GM18867 (cell line): Measurements from ENCODE around the gene CNR2.
A peak's percentile ranks its signal among the peaks of the same experiment; 100 is the strongest.
"Not testable (repeated sequence)": the region's sequence is repeated elsewhere in the genome, so short reads cannot be mapped to it uniquely, and the experiment has no call there.

Source experiments
- ATAC-seq: cut with Tn5 transposase; IDR thresholded peaks from one replicate; pipeline ENCODE4 v1.9.1; 2021; ENCODE audit warnings: mild to moderate bottlenecking, moderate library complexity; ENCODE audit not compliant: unreplicated experiment

CNR2 gene

GRCh38 chr1:23913212-23913880 lies at the start of gene CNR2:
TSS of gene CNR2 (minus strand) at chr1:23913362. CDS start at chr1:23875617, 37,745 bp downstream.
- no peak for ATAC-seq

GRCh38 chr1:23960291-23961020 lies 47.3 kb upstream of the CNR2 start:
- ATAC-seq, result no peak

GRCh38 chr1:23959461-23960290 lies 46.5 kb upstream of the CNR2 start, which contains the start of gene PNRC2:
TSS of gene PNRC2 (plus strand) at chr1:23959828. CDS start at chr1:23961458, 1,630 bp downstream.
- ATAC-seq, result peak; percentile 80

- peak; percentile 68 for ATAC-seq
Observed at GRCh38 chr1:23958810-23959460, 45.8 kb upstream of the CNR2 start.

GRCh38 chr1:23958040-23958809 lies 45.1 kb upstream of the CNR2 start:
- ATAC-seq, result not testable (repeated sequence)

- no peak for ATAC-seq
Observed at GRCh38 chr1:23957096-23957495, 43.9 kb upstream of the CNR2 start.

- ATAC-seq, result no peak
Observed at GRCh38 chr1:23953020-23953419, 39.9 kb upstream of the CNR2 start.

- ATAC-seq, result no peak
Observed at GRCh38 chr1:23947366-23947765, 34.2 kb upstream of the CNR2 start.

GRCh38 chr1:23936481-23937176 lies 23.5 kb upstream of the CNR2 start:
- no peak for ATAC-seq

GRCh38 chr1:23931491-23931880 lies 18.3 kb upstream of the CNR2 start:
- ATAC-seq, result no peak

- no peak for ATAC-seq
Observed at GRCh38 chr1:23930861-23931490, 17.8 kb upstream of the CNR2 start.

- ATAC-seq, result no peak
Observed at GRCh38 chr1:23930270-23930669, 17.1 kb upstream of the CNR2 start.

- no peak for ATAC-seq
Observed at GRCh38 chr1:23928789-23929188, 15.6 kb upstream of the CNR2 start.

- no peak for ATAC-seq
Observed at GRCh38 chr1:23927097-23927496, 13.9 kb upstream of the CNR2 start.

- ATAC-seq, result no peak
Observed at GRCh38 chr1:23925279-23925678, 12.1 kb upstream of the CNR2 start.

GRCh38 chr1:23924601-23925000 lies 11.4 kb upstream of the CNR2 start:
- ATAC-seq, result no peak

GRCh38 chr1:23923592-23924499 lies 10.7 kb upstream of the CNR2 start:
- ATAC-seq, result no peak

GRCh38 chr1:23922321-23922943 lies 9.3 kb upstream of the CNR2 start:
- ATAC-seq, result no peak
